ENCODE measurements around the gene CATSPER1. TPM values are rescaled to one million over a fixed set of nuclear protein-coding genes. Genes with fewer than 3 reads are reported as not detected.

Gene CATSPER1
- polyA plus RNA-seq, 2 of the 4 experiments (the other 2 are of a cell fraction): 0.46 to 0.97 TPM

DNA sequence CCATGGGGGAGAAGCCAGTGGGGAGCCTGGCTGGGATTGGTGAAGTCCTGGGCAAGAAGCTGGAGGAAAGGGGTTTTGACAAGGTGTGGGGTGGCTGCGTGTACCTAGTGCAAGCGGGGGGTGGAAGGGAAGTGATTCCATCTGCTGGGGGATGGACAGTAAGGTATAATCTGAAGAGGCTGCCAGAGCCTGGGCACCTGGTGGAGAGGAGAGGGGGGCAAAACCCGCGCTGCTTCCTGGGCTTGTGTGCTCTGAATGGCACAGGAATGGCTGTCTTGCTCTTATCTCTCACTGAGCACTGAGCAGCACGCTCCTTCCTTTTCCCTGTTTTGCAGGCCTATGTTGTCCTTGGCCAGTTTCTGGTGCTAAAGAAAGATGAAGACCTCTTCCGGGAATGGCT, 23.0 kb downstream of the CATSPER1 start:
- Histone ChIP-seq H3K4me1 (peaks cover 13% of the 10 kb centered on the region), H3K9me3 (no peaks in the 10 kb centered on the region), H3K4me3 (peak overlapping the region; percentile 67), H3K27ac (peak overlapping the region; percentile 91 to 95), H3K4me2 (peak overlapping the region; percentile 93)
- ATAC-seq: no peak
- no peak for TF ChIP-seq BHLHE40 (IDR thresholded peaks at IDR 0.05; ENCODE audit: low read depth, low read length)
- no peak for TF ChIP-seq NPAS2 (CRISPR knock-in tag; IDR thresholded peaks at IDR 0.05; ENCODE audit: borderline replicate concordance)
- TF ChIP-seq CEBPB (IDR thresholded peaks at IDR 0.05): no peak
- TF ChIP-seq HOXA7 (CRISPR knock-in tag; IDR thresholded peaks at IDR 0.05): no peak
- no peak for TF ChIP-seq ZC3H11A (IDR thresholded peaks at IDR 0.05)
- TF ChIP-seq HOXB13 (CRISPR knock-in tag; IDR thresholded peaks at IDR 0.05; ENCODE audit: low read depth): no peak
- no peak for TF ChIP-seq JUN (IDR thresholded peaks at IDR 0.05)
- TF ChIP-seq KDM1A (IDR thresholded peaks at IDR 0.05; ENCODE audit: low read depth): no peak
- TF ChIP-seq RCOR1 (IDR thresholded peaks at IDR 0.05; ENCODE audit: low read depth, low read length): no peak
- TF ChIP-seq GATA3 (IDR thresholded peaks at IDR 0.05; ENCODE audit: borderline replicate concordance): no peak
- TF ChIP-seq EHMT2 (IDR thresholded peaks at IDR 0.05; ENCODE audit: low read depth): no peak
- no peak for TF ChIP-seq MAZ (IDR thresholded peaks at IDR 0.05; ENCODE audit: borderline replicate concordance, low read depth, low read length)
- no peak for TF ChIP-seq RARB (CRISPR knock-in tag; IDR thresholded peaks at IDR 0.05)
- no peak for TF ChIP-seq FOXS1 (CRISPR knock-in tag; IDR thresholded peaks at IDR 0.05)
- TF ChIP-seq RNF2 (IDR thresholded peaks at IDR 0.05; ENCODE audit: borderline replicate concordance, low read depth): no peak
- no peak for TF ChIP-seq ZNF302 (CRISPR knock-in tag; IDR thresholded peaks at IDR 0.05)
- TF ChIP-seq, protein P1, sequence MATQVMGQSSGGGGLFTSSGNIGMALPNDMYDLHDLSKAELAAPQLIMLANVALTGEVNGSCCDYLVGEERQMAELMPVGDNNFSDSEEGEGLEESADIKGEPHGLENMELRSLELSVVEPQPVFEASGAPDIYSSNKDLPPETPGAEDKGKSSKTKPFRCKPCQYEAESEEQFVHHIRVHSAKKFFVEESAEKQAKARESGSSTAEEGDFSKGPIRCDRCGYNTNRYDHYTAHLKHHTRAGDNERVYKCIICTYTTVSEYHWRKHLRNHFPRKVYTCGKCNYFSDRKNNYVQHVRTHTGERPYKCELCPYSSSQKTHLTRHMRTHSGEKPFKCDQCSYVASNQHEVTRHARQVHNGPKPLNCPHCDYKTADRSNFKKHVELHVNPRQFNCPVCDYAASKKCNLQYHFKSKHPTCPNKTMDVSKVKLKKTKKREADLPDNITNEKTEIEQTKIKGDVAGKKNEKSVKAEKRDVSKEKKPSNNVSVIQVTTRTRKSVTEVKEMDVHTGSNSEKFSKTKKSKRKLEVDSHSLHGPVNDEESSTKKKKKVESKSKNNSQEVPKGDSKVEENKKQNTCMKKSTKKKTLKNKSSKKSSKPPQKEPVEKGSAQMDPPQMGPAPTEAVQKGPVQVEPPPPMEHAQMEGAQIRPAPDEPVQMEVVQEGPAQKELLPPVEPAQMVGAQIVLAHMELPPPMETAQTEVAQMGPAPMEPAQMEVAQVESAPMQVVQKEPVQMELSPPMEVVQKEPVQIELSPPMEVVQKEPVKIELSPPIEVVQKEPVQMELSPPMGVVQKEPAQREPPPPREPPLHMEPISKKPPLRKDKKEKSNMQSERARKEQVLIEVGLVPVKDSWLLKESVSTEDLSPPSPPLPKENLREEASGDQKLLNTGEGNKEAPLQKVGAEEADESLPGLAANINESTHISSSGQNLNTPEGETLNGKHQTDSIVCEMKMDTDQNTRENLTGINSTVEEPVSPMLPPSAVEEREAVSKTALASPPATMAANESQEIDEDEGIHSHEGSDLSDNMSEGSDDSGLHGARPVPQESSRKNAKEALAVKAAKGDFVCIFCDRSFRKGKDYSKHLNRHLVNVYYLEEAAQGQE (IDR thresholded peaks at IDR 0.05): no peak
- TF ChIP-seq TFCP2L1 (CRISPR knock-in tag; IDR thresholded peaks at IDR 0.05): no peak
- ChIA-PET POLR2A (interaction anchor here (0.8 to 1.2 kb wide), 3 partner anchors 8 to 19 kb away, joined by 3 to 6 read pairs (median 5); partner anchors contain the start of gene CST6), CTCF (interaction anchor here (1.2 to 11.6 kb wide), 4 partner anchors 18 to 119 kb away, joined by 7 to 121 read pairs (median 10); no protein-coding TSS in a partner anchor)
- 75% methylated on average over 6 of the region's 6 CpGs for WGBS (ENCODE audit: missing lambda C conversion rate)
- no peak for FAIRE-seq
- no peak for DNase-seq (ENCODE audit: low read depth in 1 of 2, low spot score in 1 of 2)

DNA sequence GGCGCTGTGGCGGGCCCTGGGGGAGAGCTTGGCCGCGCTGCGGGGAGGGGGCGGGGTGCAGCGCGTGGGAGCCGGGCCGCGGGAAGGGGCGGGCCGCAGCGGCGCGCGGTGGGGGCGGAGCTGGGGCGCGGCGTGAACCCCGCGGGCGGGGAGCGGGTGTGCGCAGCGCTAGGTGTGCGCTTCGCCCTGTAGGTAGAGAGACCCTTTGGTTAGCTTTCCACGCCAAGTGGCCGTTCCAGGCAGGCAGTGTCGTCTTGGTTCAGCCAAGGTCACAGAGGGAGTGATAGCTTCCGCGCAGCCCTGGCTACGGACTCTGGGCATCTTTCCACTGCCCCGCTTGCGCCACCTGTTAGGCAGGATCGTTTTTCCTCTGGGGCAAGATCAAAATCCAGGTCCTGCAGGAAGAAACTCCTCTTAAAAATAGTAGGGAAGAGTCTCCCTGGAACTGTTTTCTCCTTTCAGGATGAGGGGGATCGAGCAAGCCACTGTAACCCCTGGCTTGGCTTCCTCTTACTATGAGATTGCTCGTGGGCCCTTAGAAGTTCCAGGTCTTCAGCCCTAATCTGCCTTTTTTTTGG, 23.5 kb downstream of the CATSPER1 start:
- peak; percentile 44 to 52 for DNase-seq (ENCODE audit: low read depth in 1 of 2, low spot score in 1 of 2)
- no peak for FAIRE-seq
- peak; percentile 69 to 70 for ATAC-seq
- ChIA-PET CTCF (interaction anchor here (0.7 to 1.9 kb wide), 5 partner anchors 20 to 222 kb away, joined by 3 to 7 read pairs (median 4); no protein-coding TSS in a partner anchor), POLR2A (interaction anchor here (0.7 to 1.3 kb wide), 8 partner anchors 9 to 388 kb away, joined by 3 to 12 read pairs (median 5); partner anchors contain the start of genes CST6, FIBP and PCNX3)
- TF ChIP-seq EHMT2 (IDR thresholded peaks at IDR 0.05; ENCODE audit: low read depth) (no peak), POLR2A (IDR thresholded peaks at IDR 0.05; ENCODE audit: low read length) (peak; percentile 73), KDM5A (IDR thresholded peaks at IDR 0.05) (no peak), JUN (IDR thresholded peaks at IDR 0.05) (peak in 1 of 2 experiments; percentile 13; a peak in 1 of 5 replicates), CEBPB (IDR thresholded peaks at IDR 0.05) (0 out of 4 replicates have a peak, but pooled peaks of 1 of the 2 experiments have one; percentile 14), EP300 (IDR thresholded peaks at IDR 0.05) (no peak)
- TF ChIP-seq, protein P2, sequence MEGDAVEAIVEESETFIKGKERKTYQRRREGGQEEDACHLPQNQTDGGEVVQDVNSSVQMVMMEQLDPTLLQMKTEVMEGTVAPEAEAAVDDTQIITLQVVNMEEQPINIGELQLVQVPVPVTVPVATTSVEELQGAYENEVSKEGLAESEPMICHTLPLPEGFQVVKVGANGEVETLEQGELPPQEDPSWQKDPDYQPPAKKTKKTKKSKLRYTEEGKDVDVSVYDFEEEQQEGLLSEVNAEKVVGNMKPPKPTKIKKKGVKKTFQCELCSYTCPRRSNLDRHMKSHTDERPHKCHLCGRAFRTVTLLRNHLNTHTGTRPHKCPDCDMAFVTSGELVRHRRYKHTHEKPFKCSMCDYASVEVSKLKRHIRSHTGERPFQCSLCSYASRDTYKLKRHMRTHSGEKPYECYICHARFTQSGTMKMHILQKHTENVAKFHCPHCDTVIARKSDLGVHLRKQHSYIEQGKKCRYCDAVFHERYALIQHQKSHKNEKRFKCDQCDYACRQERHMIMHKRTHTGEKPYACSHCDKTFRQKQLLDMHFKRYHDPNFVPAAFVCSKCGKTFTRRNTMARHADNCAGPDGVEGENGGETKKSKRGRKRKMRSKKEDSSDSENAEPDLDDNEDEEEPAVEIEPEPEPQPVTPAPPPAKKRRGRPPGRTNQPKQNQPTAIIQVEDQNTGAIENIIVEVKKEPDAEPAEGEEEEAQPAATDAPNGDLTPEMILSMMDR (IDR thresholded peaks at IDR 0.05): peak; percentile 21; the same call in 1 of the 3 replicates
- TF ChIP-seq, protein P3, sequence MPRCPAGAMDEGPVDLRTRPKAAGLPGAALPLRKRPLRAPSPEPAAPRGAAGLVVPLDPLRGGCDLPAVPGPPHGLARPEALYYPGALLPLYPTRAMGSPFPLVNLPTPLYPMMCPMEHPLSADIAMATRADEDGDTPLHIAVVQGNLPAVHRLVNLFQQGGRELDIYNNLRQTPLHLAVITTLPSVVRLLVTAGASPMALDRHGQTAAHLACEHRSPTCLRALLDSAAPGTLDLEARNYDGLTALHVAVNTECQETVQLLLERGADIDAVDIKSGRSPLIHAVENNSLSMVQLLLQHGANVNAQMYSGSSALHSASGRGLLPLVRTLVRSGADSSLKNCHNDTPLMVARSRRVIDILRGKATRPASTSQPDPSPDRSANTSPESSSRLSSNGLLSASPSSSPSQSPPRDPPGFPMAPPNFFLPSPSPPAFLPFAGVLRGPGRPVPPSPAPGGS (IDR thresholded peaks at IDR 0.05): peak; percentile 47; the same call in 1 of the 3 replicates
- TF ChIP-seq, protein P4, sequence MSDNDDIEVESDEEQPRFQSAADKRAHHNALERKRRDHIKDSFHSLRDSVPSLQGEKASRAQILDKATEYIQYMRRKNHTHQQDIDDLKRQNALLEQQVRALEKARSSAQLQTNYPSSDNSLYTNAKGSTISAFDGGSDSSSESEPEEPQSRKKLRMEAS (IDR thresholded peaks at IDR 0.05): no peak; the same call in 1 of the 2 replicates
- peaks cover 13% of the 10 kb centered on the region for H3K4me1 ChIP-seq
- no peaks in the 10 kb centered on the region for H3K9me3 ChIP-seq
- H3K4me3 ChIP-seq: peak overlapping the region; percentile 67
- H3K27ac ChIP-seq: peak overlapping the region; percentile 91 to 95
- peak overlapping the region; percentile 93 for H3K4me2 ChIP-seq
- under 1% methylated on average over 10 of the region's 40 CpGs for WGBS (ENCODE audit: missing lambda C conversion rate)
